GM12891 (cell line): ENCODE data around the gene ABAT.

Source experiments
- POLR2A ChIP-seq: IDR thresholded peaks from 2 replicates; pipeline ENCODE4 v1.6.1; 2011; ENCODE audit warnings: low read depth, low read length, control low read depth
- POLR2AphosphoS5 ChIP-seq: IDR thresholded peaks from 2 replicates; pipeline ENCODE4 v1.6.1; 2011; ENCODE audit warnings: low read depth, low read length, control low read depth

DNA sequence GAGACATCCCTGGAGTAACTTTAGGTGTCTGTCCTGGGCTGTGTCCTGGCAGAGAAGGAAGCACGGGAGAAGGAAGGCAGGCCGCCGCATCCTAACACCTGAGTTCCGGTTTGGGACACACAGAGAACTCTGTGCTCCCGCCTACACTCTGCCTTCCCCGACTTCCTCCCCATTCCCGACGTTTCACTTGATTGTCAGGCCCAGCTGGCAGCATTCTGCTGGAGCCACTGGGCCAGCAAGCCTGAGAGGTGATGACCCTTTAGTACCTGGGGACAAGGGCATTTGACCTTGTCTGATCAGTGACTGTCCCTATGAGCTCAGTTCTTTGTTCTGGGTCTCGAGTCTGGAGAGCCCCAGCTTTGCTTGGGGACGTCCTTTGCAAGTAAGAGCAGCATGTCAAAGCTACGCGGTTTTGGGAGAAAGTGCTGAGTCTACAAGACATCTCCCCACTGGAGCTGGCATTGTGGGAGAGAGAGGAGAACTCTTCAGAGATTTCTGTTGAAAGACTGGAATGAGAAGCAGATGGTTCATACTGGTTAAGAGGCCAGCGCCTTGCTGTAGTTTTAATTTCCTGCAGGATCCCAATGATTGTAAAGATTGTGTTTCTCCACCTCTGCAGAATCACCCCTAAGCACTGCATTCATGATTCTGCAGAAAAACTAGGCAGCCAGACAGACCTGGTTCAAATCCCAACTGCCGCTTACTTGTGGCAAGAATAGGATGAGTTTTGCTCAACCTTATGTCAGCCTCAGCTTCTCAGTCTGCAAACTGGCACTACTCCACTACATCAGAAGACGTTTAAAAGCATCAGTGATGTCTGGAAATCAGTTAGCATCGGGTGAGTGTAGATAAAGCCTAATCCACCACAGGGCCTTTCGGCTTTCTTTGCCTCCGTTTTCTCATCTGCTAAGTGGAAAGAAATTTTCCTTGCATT lies 20.6 kb downstream of the ABAT start:
- TF ChIP-seq POLR2AphosphoS5 (no peak), POLR2A (no peak)
